Amniotic stem cell (primary cell): Measurements from ENCODE around the gene STAMBP.

Source experiments
- DNase-seq: peaks from one replicate; lab custom pipeline; 2025; lab: John Stamatoyannopoulos, UW

STAMBP gene

GRCh38 chr2:73906847-73907505 lies 78.2 kb downstream of the STAMBP start:
- no peak for DNase-seq

GRCh38 chr2:73907840-73908452 lies 79.2 kb downstream of the STAMBP start:
- no peak for DNase-seq

- DNase-seq = no peak
Observed at GRCh38 chr2:73908689-73909652, 80.2 kb downstream of the STAMBP start.

GRCh38 chr2:73910873-73911547 lies 82.2 kb downstream of the STAMBP start:
- DNase-seq = no peak

GRCh38 chr2:73911548-73912208 lies 82.9 kb downstream of the STAMBP start:
- DNase-seq = no peak

GRCh38 chr2:73913414-73914054 lies 84.8 kb downstream of the STAMBP start:
- DNase-seq = no peak

GRCh38 chr2:73914667-73915066 lies 85.9 kb downstream of the STAMBP start:
- DNase-seq = no peak

DNA sequence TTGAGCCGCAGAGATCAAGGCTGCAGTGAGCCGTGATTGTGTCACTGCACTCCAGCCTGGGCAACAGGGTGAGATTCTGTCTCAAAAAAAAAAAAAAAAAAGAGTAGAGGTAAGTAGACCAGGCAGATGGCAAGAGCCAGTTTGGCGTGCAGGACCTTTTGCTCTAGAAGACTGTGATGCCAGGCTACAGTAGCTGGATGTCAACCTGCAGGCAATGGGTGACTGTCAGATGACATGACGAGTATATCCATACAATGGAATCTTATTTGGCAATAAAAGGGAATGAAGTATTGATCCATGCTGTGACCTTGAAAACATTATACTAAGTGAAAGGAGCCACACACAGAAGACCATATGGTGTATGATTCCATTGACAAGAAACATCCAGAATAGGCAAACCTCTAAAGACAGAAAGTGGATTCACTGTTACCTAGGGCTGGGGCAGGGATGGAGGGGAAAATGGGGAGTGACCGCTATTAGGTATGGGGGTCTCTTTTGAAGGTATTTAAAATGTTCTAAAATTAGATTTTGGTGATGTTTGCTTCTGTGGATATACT lies 86.8 kb downstream of the STAMBP start:
- no peak for DNase-seq

DNA sequence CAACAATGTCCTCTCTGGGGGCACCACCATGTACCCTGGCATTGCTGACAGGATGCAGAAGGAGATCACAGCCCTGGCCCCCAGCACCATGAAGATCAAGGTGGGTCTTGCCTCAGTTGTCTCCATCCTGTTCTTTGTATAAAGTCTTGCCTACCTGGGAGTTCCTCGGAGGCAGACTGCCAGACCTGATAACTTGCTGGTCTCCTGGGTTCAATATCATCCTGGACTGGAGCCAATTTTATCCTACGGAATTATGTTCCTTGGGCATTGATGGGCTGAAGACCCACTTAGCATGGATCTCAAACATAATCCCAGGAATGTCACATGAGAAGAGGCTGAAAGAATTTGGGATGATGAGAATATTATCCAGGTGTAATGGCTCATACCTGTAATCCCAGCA lies 87.9 kb downstream of the STAMBP start:
- no peak for DNase-seq

DNA sequence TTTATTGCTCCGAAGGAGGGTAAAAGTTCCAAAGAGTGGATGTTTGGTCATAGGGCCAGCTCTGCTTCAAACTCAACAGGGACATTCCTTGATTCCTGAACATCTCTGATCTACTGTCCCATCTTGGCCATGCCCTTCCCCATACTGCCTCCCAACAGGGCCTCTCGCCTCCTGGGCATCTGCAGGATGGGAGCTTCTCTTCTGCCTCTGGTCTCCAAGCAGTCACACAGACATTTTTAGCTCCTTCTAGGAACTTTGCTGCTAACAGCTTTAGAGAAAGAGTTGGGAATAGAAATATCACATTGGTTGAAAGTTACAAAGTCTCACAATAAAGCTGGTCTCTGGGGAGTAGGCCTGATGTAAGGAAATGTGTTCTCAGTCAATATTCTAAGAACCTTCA lies 88.5 kb downstream of the STAMBP start:
- no peak for DNase-seq

DNA sequence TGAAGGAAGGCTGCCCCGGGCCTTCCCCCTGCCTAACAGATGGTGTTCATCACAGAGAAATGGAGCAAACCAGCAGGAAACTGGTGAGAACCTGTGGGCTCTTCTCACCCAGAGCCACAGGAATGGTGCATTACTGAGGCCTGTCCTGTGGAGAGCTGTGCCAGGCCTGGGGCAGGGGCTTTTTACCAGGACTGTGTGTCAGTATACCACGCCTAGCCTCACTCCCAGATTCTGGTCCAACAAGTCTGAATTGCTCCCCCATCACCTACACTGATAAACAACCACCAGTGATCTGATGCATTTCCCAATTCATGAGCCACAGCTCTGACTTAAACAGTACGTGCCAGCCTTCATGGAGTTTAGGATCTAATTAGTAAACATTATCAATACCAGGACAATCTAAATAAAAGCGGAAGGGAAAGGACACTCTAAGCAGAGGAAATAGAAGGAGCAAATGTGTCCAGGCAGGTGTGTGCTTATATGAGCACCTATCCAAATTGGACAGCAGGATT lies 89.0 kb downstream of the STAMBP start:
- no peak for DNase-seq

GRCh38 chr2:73918856-73919255 lies 90.1 kb downstream of the STAMBP start:
- no peak for DNase-seq

GRCh38 chr2:73919596-73920228 lies 91.0 kb downstream of the STAMBP start:
- no peak for DNase-seq

DNA sequence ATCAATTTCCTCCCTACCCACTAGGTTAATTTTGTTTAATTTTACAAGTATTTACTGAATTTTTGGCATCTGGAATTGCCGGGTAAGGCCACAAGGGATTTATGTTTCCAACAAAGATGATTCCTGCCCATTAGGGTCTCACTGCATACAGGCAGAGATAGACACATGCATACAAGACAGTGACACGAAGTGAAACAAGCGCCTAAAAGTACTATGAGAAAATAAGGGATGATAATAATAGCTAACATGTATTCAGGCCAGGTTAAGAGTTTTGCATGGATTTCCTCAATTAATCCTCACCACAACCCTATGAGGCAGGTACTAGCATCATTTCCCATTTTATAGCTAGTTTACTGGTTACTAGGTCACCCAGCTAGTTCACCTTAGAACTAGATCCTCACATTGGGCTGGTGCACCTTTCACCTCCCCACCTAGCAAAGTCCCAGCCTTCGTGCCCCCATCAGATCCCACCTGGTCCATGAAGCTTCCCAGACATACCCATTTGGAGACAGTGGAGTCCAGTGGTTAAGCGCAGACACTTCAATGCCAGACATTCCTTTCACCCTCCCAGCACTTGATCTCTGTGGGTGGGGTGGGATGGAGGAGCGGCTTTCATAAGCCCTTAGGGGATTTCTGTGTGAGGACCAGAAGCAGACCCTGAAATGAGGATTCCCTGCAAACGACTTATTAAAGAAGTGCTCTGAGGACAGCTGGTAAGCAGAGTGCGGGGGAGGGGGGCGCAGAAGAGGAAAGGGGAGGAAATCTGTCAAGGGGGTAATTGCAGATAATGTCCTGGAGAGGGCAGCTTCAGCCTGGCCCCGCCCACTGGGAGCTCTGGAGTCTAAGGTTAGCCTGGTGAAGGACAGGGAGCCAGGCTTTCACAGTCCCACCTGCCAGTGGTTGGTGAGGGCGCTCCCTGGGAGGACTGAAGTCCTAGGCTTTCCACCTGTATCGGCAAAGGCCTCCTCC lies 92.1 kb downstream of the STAMBP start:
- DNase-seq = no peak

DNA sequence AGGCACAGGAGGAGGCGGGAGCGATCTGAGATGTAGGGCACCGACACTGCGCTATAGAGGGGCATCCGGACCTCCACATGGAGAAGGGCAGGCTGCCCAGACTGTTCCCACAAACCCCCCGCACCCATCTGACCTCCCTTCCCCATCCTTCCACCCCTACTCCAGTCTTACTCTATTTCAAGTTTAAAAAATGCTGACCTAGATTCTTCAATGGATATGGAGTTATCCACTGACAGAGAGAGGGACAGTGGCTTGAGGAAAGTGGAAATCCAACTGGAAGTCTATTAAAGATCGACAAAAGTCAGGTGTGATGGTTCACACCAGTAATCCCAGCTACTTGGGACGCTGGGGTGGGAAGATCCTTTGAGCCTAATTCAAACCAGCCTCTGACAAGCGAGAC lies 92.8 kb downstream of the STAMBP start:
- DNase-seq = no peak

GRCh38 chr2:73922681-73923080 lies 93.9 kb downstream of the STAMBP start:
- no peak for DNase-seq
